K562 (cell line): Measurements from ENCODE around the gene ZMYM2. TPM values are rescaled to one million over a fixed set of nuclear protein-coding genes. Genes with fewer than 3 reads are reported as not detected.

Experiments used
- ATAC-seq: fragments of 200-7000 bp; cut with Tn5 transposase; 3 replicates; pipeline ENCODE4 v1.9.1; 2020; ENCODE audit warnings: moderate library complexity
- BruUV-seq: library from RNA; stranded (reverse); fragments of 400-500 nt; replicated peaks from 2 replicates; lab custom pipeline; 2021; lab: Mats Ljungman, UMichigan
- CTCF ChIA-PET: fragments of 300-600 bp; formaldehyde crosslinking; extraction: SDS; loops from one replicate; lab custom pipeline; 2021; ENCODE audit warnings: low intra/inter-chr PET ratio; lab: Yijun Ruan, JAX
- POLR2A ChIA-PET: fragments of 300-600, 350-650 bp; sonication (Branson Sonifier 250); formaldehyde crosslinking; extraction: SDS; loops from one replicate; lab custom pipeline; 2021; ENCODE audit warnings: antibody characterized with exemption, inconsistent platforms; lab: Yijun Ruan, JAX
- DNase-seq, 4 experiments: peaks; one replicate each; pipeline versions ENCODE4 v3.0.0 to v3.0.0-alpha.2; 2011 to 2018; ENCODE audit warnings: low spot score in 3 of 4, mixed read lengths in 3 of 4; ENCODE audit errors: extremely low read depth in 1 of 4
- FAIRE-seq: peaks from 2 replicates; lab custom pipeline; 2011; peaks lifted over from hg19 to GRCh38; lab: Jason Lieb, UNC
- H2AFZ ChIP-seq: 2 replicates; pipeline ENCODE4 v1.6.0; 2011; ENCODE audit warnings: low read depth, low read length, control low read depth, inconsistent platforms
- H3K27ac ChIP-seq: fragments of 200-600 bp; 3 replicates; pipeline ENCODE4 v1.8.0; 2011; ENCODE audit warnings: low read depth, mild to moderate bottlenecking, control low read depth, inconsistent platforms, low read length, moderate library complexity, mixed read lengths; ENCODE audit errors: extremely low read depth
- H3K27me3 ChIP-seq, 2 experiments: fragments of 300-600 bp in 1 of 2; 2 replicates in 1 of 2; 3 replicates in 1 of 2; pipeline versions ENCODE4 v1.6.0 to v1.8.0; 2011; ENCODE audit warnings: inconsistent platforms in 2 of 2, low read length in 2 of 2, mild to moderate bottlenecking in 1 of 2, mixed read lengths in 1 of 2, moderate library complexity in 1 of 2; ENCODE audit not compliant: control insufficient read depth in 2 of 2, insufficient read depth in 2 of 2
- H3K36me3 ChIP-seq: fragments of 300-600 bp; 3 replicates; pipeline ENCODE4 v1.8.0; 2011; ENCODE audit warnings: mild to moderate bottlenecking, low read length, inconsistent platforms; ENCODE audit not compliant: control insufficient read depth, insufficient read depth
- H3K4me1 ChIP-seq, 2 experiments: fragments of 200-600 bp in 1 of 2; replicated peaks in 1 of 2; 2 replicates in 1 of 2; 3 replicates in 1 of 2; pipeline versions ENCODE4 v1.5.1 to v1.8.0; 2011; ENCODE audit warnings: inconsistent platforms in 2 of 2, low read length in 2 of 2, mild to moderate bottlenecking in 1 of 2, mixed read lengths in 1 of 2, moderate library complexity in 1 of 2; ENCODE audit not compliant: control insufficient read depth in 2 of 2, insufficient read depth in 2 of 2
- H3K4me2 ChIP-seq: 2 replicates; pipeline ENCODE4 v1.6.1; 2011; ENCODE audit warnings: low read length, control low read depth, inconsistent platforms, mixed read lengths; ENCODE audit not compliant: insufficient read depth
- H3K4me3 ChIP-seq: fragments of 200-600 bp; sonication (generic), shearing (Covaris generic); 2 replicates; pipeline ENCODE4 v1.5.1; 2016; ENCODE audit warnings: control low read depth, inconsistent platforms
- H3K79me2 ChIP-seq: fragments of 200-600 bp; 3 replicates; pipeline ENCODE4 v1.8.0; 2011; ENCODE audit warnings: low read length, inconsistent platforms; ENCODE audit not compliant: control insufficient read depth, insufficient read depth
- H3K9ac ChIP-seq, 2 experiments: 2 replicates each; pipeline versions ENCODE4 v1.6.0 to v1.6.1; 2011; ENCODE audit warnings: low read depth in 2 of 2, low read length in 2 of 2, control low read depth in 1 of 2, inconsistent platforms in 1 of 2, mild to moderate bottlenecking in 1 of 2, mixed read lengths in 1 of 2; ENCODE audit not compliant: insufficient read depth in 1 of 2
- H3K9me1 ChIP-seq: one replicate; pipeline ENCODE4 v1.6.0; 2011; ENCODE audit warnings: inconsistent platforms, mild to moderate bottlenecking, low read length, moderate library complexity; ENCODE audit not compliant: control insufficient read depth, insufficient read depth
- H3K9me3 ChIP-seq: replicated peaks from 2 replicates; pipeline ENCODE4 v1.5.1; 2011; ENCODE audit warnings: low read depth, low read length, inconsistent platforms; ENCODE audit not compliant: control insufficient read depth, insufficient read depth
- H4K20me1 ChIP-seq: replicated peaks from 2 replicates; pipeline ENCODE4 v1.6.1; 2011; ENCODE audit warnings: low read length, inconsistent platforms, mixed read lengths; ENCODE audit not compliant: control insufficient read depth, insufficient read depth
- ATF4 ChIP-seq: fragments of 450-650 bp; formaldehyde crosslinking; IDR thresholded peaks from 2 replicates; pipeline ENCODE4 v1.4.0; 2022; ENCODE audit warnings: mild to moderate bottlenecking, moderate library complexity
- CAMTA2 ChIP-seq: fragments of 250-450 bp; sonication (Bioruptor Pico); conservative IDR thresholded peaks from 2 replicates; pipeline ENCODE4 v1.5.1; 2022
- CCAR2 ChIP-seq: fragments of 200-400 bp; formaldehyde crosslinking; IDR thresholded peaks from 2 replicates; pipeline ENCODE4 v1.6.1; 2017; ENCODE audit warnings: mild to moderate bottlenecking, low read depth, low read length
- HNRNPL ChIP-seq: fragments of 200-400 bp; formaldehyde crosslinking; IDR thresholded peaks from 2 replicates; pipeline ENCODE4 v1.6.1; 2017; ENCODE audit warnings: low read depth, mild to moderate bottlenecking, low read length
- HNRNPUL1 ChIP-seq: fragments of 200-400 bp; formaldehyde crosslinking; IDR thresholded peaks from 2 replicates; pipeline ENCODE4 v1.6.1; 2017; ENCODE audit warnings: low read length
- JUN ChIP-seq, 2 experiments: sonication (generic) in 1 of 2; formaldehyde crosslinking in 1 of 2; IDR thresholded peaks; 2 replicates each; pipeline versions ENCODE4 v1.6.1 to v1.8.0; 2012 to 2022; ENCODE audit warnings: borderline replicate concordance in 2 of 2, mild to moderate bottlenecking in 2 of 2, improper control_type of control experiment in 1 of 2, low read depth in 1 of 2, low read length in 1 of 2, missing genetic modification reagents in 1 of 2
- MAFG ChIP-seq: fragments of 450-650 bp; conservative IDR thresholded peaks from 2 replicates; pipeline ENCODE4 v1.6.1; 2016; ENCODE audit warnings: missing genetic modification characterization, missing compliant biosample characterization
- NFYB ChIP-seq: IDR thresholded peaks from 2 replicates; pipeline ENCODE4 v1.6.1; 2011; ENCODE audit warnings: mild to moderate bottlenecking, moderate library complexity; ENCODE audit not compliant: insufficient read length; ENCODE audit errors: extremely low read depth
- SIN3A ChIP-seq, 2 experiments: fragments of 150-350 bp in 1 of 2; IDR thresholded peaks; 2 replicates each; pipeline ENCODE4 v1.6.1; 2011 to 2016; ENCODE audit warnings: borderline replicate concordance in 2 of 2, low read depth in 2 of 2, low read length in 2 of 2, mild to moderate bottlenecking in 2 of 2, moderate library complexity in 2 of 2; ENCODE audit not compliant: control insufficient read depth in 1 of 2
- SIRT6 ChIP-seq: IDR thresholded peaks from one replicate; pipeline ENCODE4 v1.6.1; 2012; ENCODE audit warnings: low read depth, mild to moderate bottlenecking, control low read depth, inconsistent platforms, low read length, moderate library complexity
- SMARCB1 ChIP-seq: IDR thresholded peaks from 2 replicates; pipeline ENCODE4 v1.6.1; 2011; ENCODE audit warnings: improper control_type of control experiment, low read depth; ENCODE audit not compliant: insufficient read length
- SP2 ChIP-seq: IDR thresholded peaks from 2 replicates; pipeline ENCODE4 v1.6.1; 2011; ENCODE audit warnings: mild to moderate bottlenecking, low read depth, low read length, moderate library complexity; ENCODE audit not compliant: poor library complexity, severe bottlenecking; ENCODE audit errors: extremely low read depth
- TEAD1 ChIP-seq, 2 experiments: fragments of 450-650 bp in 1 of 2; sonication (generic) in 1 of 2; formaldehyde crosslinking; IDR thresholded peaks; 2 replicates each; pipeline versions ENCODE4 v1.4.0 to v1.8.0; 2020 to 2022; ENCODE audit warnings: mild to moderate bottlenecking in 2 of 2, missing genetic modification reagents in 1 of 2
- THRAP3 ChIP-seq: fragments of 450-650 bp; IDR thresholded peaks from 2 replicates; pipeline ENCODE4 v1.6.1; 2016; ENCODE audit warnings: mild to moderate bottlenecking, inconsistent platforms, borderline replicate concordance
- ZBTB26 ChIP-seq: fragments of 450-650 bp; formaldehyde crosslinking; IDR thresholded peaks from 2 replicates; pipeline ENCODE4 v1.4.0; 2022; ENCODE audit warnings: missing genetic modification characterization
- ZFPM2 ChIP-seq: fragments of 250-450 bp; sonication (Bioruptor Pico); IDR thresholded peaks from 2 replicates; pipeline ENCODE4 v1.5.1; 2022; ENCODE audit warnings: mild to moderate bottlenecking
- ZNF507 ChIP-seq: conservative IDR thresholded peaks from 2 replicates; pipeline ENCODE4 v1.6.1; 2017; ENCODE audit warnings: missing genetic modification characterization, missing compliant biosample characterization
- ZNF740 ChIP-seq, 3 experiments: fragments of 200-800 bp in 1 of 3; sonication (Bioruptor generic) in 1 of 3; sonication (generic) in 1 of 3; formaldehyde crosslinking in 1 of 3; IDR thresholded peaks; 2 replicates each; pipeline versions ENCODE4 v1.6.1 to v1.8.0; 2016 to 2022; ENCODE audit warnings: mild to moderate bottlenecking in 2 of 3, missing compliant biosample characterization in 2 of 3, missing genetic modification characterization in 2 of 3, missing genetic modification reagents in 1 of 3
- WGBS: fragments of 100-300 bp; shearing (Covaris generic); methylation state at CpG from one replicate; pipeline ENCODE4 v1.1.6; 2016; ENCODE audit warnings: low coverage, mixed read lengths; ENCODE audit not compliant: insufficient coverage; ENCODE audit errors: missing lambda C conversion rate; 5-methylcytosine and 5-hydroxymethylcytosine counted together
- in situ Hi-C: fragments of 300-500 bp; cut with MboI; formaldehyde crosslinking; loops from 4 replicates; pipeline ENCODE4 v1.15.0; 2018; ENCODE audit warnings: inconsistent platforms, mixed read lengths
- intact Hi-C: fragments of 100-400 bp; cut with micrococcal nuclease; formaldehyde crosslinking; loops from 2 replicates; pipeline ENCODE4 v1.14.2; 2022
- polyA plus RNA-seq, 8 experiments: library from polyadenylated mRNA; depleted of rRNA in 4 of 8; stranded (reverse) in 5 of 8; unstranded in 3 of 8; fragments of >200 nt; fragmentation: Nextera tagmentation in 2 of 8; fragmentation: Illumina TruSeq in 1 of 8; extraction: Ambion mirVana in 2 of 8; extraction: Trizol in 1 of 8; gene quantifications; 2 replicates each; pipeline versions ENCODE4 v1.2.1 to v1.2.3, GENCODE V29; 2011 to 2014; ENCODE audit warnings: inconsistent platforms in 1 of 8, missing spikeins in 1 of 8
- total RNA-seq, 7 experiments: library from RNA; depleted of rRNA in 6 of 7; stranded (reverse); fragments of >200 nt in 6 of 7; fragmentation: Illumina TruSeq in 2 of 7; extraction: Trizol in 2 of 7; gene quantifications; 2 replicates each; pipeline versions ENCODE4 v1.2.1 to v1.2.3, GENCODE V29; 2011 to 2021; ENCODE audit warnings: low replicate concordance in 1 of 7

Gene ZMYM2
- total and polyA plus RNA-seq, 9 of the 15 experiments (the other 6 are each of a cell fraction or from before 2014, with no cell fraction given): 5.0 to 48.8 (median 26.8) TPM

GRCh38 chr13:20051366-20051765 is 92.8 kb downstream of the ZMYM2 start:
- no TSS peak for BruUV-seq
- Histone ChIP-seq H3K9me1 (no peaks in the 10 kb centered on the region), H4K20me1 (no peaks in the 10 kb centered on the region), H3K79me2 (no peaks in the 10 kb centered on the region), H2AFZ (no peak overlapping the region), H3K27me3 (no peaks in the 10 kb centered on the region), H3K4me2 (no peak overlapping the region), H3K4me3 (no peak overlapping the region), H3K4me1 (no peaks in the 10 kb centered on the region), H3K27ac (no peak overlapping the region), H3K9ac (no peak overlapping the region), H3K36me3 (peaks cover 11% of the 10 kb centered on the region; the same call in 2 of the 3 replicates), H3K9me3 (no peaks in the 10 kb centered on the region)
- ChIA-PET POLR2A (no interaction called here), CTCF (interaction anchor here (0.5 kb wide), 1 partner anchor 118 kb away, joined by 3 read pairs; no protein-coding TSS in a partner anchor)
- intact Hi-C loops: no loop called here
- ATAC-seq (no peak), FAIRE-seq (no peak), DNase-seq (no peak)
- in situ Hi-C loops: no loop called here
- 78% methylated on average over 6 of the region's 6 CpGs for WGBS
- TF ChIP-seq SIN3A (IDR thresholded peaks at IDR 0.05; ENCODE audit: borderline replicate concordance in 2 of 2, control insufficient read depth in 1 of 2, low read depth in 2 of 2, low read length in 2 of 2) (no peak), TEAD1 (CRISPR knock-in tag; IDR thresholded peaks at IDR 0.05) (no peak), SMARCB1 (no peak), HNRNPUL1 (no peak), ATF4 (CRISPR knock-in tag) (no peak), MAFG (tag) (no peak), ZNF740 (CRISPR knock-in tag; IDR thresholded peaks at IDR 0.05) (no peak), ZNF740 (tag; IDR thresholded peaks at IDR 0.05) (no peak), THRAP3 (no peak), ZFPM2 (CRISPR knock-in tag) (no peak), SIRT6 (no peak), ZBTB26 (CRISPR knock-in tag) (no peak), ZNF507 (tag) (no peak), SP2 (no peak), NFYB (no peak), JUN (IDR thresholded peaks at IDR 0.05; ENCODE audit: borderline replicate concordance, low read depth, low read length) (no peak), JUN (CRISPR knock-in tag; IDR thresholded peaks at IDR 0.05; ENCODE audit: borderline replicate concordance) (no peak), CCAR2 (no peak), CAMTA2 (CRISPR knock-in tag) (no peak), HNRNPL (no peak)
